Naive thymus-derived CD8-positive, alpha-beta T cell (primary cell): Measurements from ENCODE around the gene NMNAT2. TPM values are rescaled to one million over a fixed set of nuclear protein-coding genes. Genes with fewer than 3 reads are reported as not detected.

Experiments
- polyA plus RNA-seq, 3 donors: library from polyadenylated mRNA; unstranded; fragments of 300-500 nt; fragmentation: Illumina TruSeq; gene quantifications; one replicate each; pipeline ENCODE4 v1.2.3, GENCODE V29; 2021
- total RNA-seq, 8 experiments: library from RNA in 2 of 8; stranded (reverse) in 2 of 8; gene quantifications; one replicate each; pipeline ENCODE4 v1.2.3 and lab custom pipeline; 2021 to 2026

NMNAT2 gene
- total and polyA plus RNA-seq, 5 experiments from 2014 or later = not detected

Other genes starting within 250 kb of the NMNAT2 start
- gene LAMC2, start 232.1 kb downstream of the NMNAT2 start, total RNA-seq = not detected
- not detected for gene LAMC2, start 232.1 kb downstream of the NMNAT2 start, polyA plus RNA-seq
- 10 to 100 TPM; 59.5 to 60.0 TPM for gene SMG7, start 54.1 kb upstream of the NMNAT2 start, total RNA-seq
- 10 to 100 TPM; 14.8 to 29.2 (median 27.1) TPM for gene SMG7, start 54.1 kb upstream of the NMNAT2 start, polyA plus RNA-seq
- under 1 TPM; 0.91 to 0.99 TPM for gene NCF2, start 172.1 kb upstream of the NMNAT2 start, total RNA-seq
- 1 to 10 TPM in 2 of 3 donors, not detected in 1; 1.2 to 3.4 TPM for gene NCF2, start 172.1 kb upstream of the NMNAT2 start, polyA plus RNA-seq
- 100 to 1,000 TPM in 1 of 2 experiments, 10 to 100 TPM in 1; 99.6 to 102 TPM for gene ARPC5, start 217.4 kb upstream of the NMNAT2 start, total RNA-seq
- gene ARPC5, start 217.4 kb upstream of the NMNAT2 start, polyA plus RNA-seq = 100 to 1,000 TPM; 400 to 556 (median 509) TPM
- not detected for gene APOBEC4, start 234.9 kb upstream of the NMNAT2 start, total RNA-seq
- not detected for gene APOBEC4, start 234.9 kb upstream of the NMNAT2 start, polyA plus RNA-seq